HG02610 (cell line): Measurements from ENCODE around the gene GNG14.
A peak's percentile ranks its signal among the peaks of the same experiment; 100 is the strongest.
"Not testable (repeated sequence)": the region's sequence is repeated elsewhere in the genome, so short reads cannot be mapped to it uniquely, and the experiment has no call there.

Experiments
- ATAC-seq: cut with Tn5 transposase; IDR thresholded peaks from one replicate; pipeline ENCODE4 v1.9.1; 2021; ENCODE audit warnings: mild to moderate bottlenecking, moderate library complexity; ENCODE audit not compliant: unreplicated experiment

GNG14 gene

GRCh38 chr19:12722566-12723380, 35.0 kb downstream of the GNG14 start:
- ATAC-seq = peak; percentile 68

- no peak for ATAC-seq
Measured at GRCh38 chr19:12723381-12723640, 35.5 kb downstream of the GNG14 start.

GRCh38 chr19:12723641-12724426, 36.0 kb downstream of the GNG14 start, which contains the start of gene TNPO2:
TNPO2 (minus strand) TSS chr19:12723932; CDS start chr19:12720977, 2,955 bp downstream.
- ATAC-seq = no peak

- not testable (repeated sequence) for ATAC-seq
Measured at GRCh38 chr19:12725612-12726011, 37.8 kb downstream of the GNG14 start.

GRCh38 chr19:12726988-12727316, 39.2 kb downstream of the GNG14 start:
- ATAC-seq = no peak

- no peak for ATAC-seq
Measured at GRCh38 chr19:12727745-12728433, 40.1 kb downstream of the GNG14 start.

- ATAC-seq = no peak
Measured at GRCh38 chr19:12730064-12730463, 42.3 kb downstream of the GNG14 start.

GRCh38 chr19:12731337-12731736, 43.5 kb downstream of the GNG14 start:
- no peak for ATAC-seq

- ATAC-seq = no peak
Measured at GRCh38 chr19:12733369-12734214, 45.8 kb downstream of the GNG14 start.

- ATAC-seq = peak; percentile 84
Measured at GRCh38 chr19:12736995-12737834, 49.4 kb downstream of the GNG14 start, which contains the start of gene GET3. GET3 (plus strand) TSS chr19:12737497; CDS start chr19:12737506, 9 bp downstream.

- no peak for ATAC-seq
Measured at GRCh38 chr19:12737835-12738351, 50.1 kb downstream of the GNG14 start.
